KMS-11 (cell line): Measurements from ENCODE around the gene WNT5B.
"Not testable (repeated sequence)": the region's sequence is repeated elsewhere in the genome, so short reads cannot be mapped to it uniquely, and the experiment has no call there.

ENCODE experiments used
- H2AFZ ChIP-seq: fragments of 200-600 bp; sonication (generic); 2 replicates; pipeline ENCODE4 v1.6.1; 2016; ENCODE audit warnings: antibody characterized with exemption, mixed run types, low read depth
- H3K27ac ChIP-seq: fragments of 200-600 bp; sonication (generic); 2 replicates; pipeline ENCODE4 v1.6.1; 2016; ENCODE audit warnings: mild to moderate bottlenecking, mixed run types
- H3K27me3 ChIP-seq: fragments of 200-600 bp; sonication (generic); 2 replicates; pipeline ENCODE4 v1.6.1; 2017; ENCODE audit warnings: mild to moderate bottlenecking, low read depth, mixed run types, moderate library complexity; ENCODE audit not compliant: insufficient read depth
- H3K36me3 ChIP-seq: fragments of 200-600 bp; sonication (generic); 2 replicates; pipeline ENCODE4 v1.6.1; 2017; ENCODE audit warnings: mild to moderate bottlenecking, mixed run types; ENCODE audit not compliant: insufficient read depth
- H3K4me1 ChIP-seq: fragments of 200-600 bp; sonication (generic); 2 replicates; pipeline ENCODE4 v1.6.1; 2016; ENCODE audit warnings: mild to moderate bottlenecking, low read depth, mixed run types; ENCODE audit not compliant: poor library complexity, severe bottlenecking
- H3K4me2 ChIP-seq: fragments of 200-600 bp; sonication (generic); 2 replicates; pipeline ENCODE4 v1.7.0; 2016; ENCODE audit warnings: mild to moderate bottlenecking, mixed run types
- H3K4me3 ChIP-seq: fragments of 200-600 bp; sonication (generic); IDR thresholded peaks from 2 replicates; pipeline ENCODE4 v1.6.1; 2017; ENCODE audit warnings: low read depth, low read length, mixed read lengths; ENCODE audit not compliant: insufficient read depth
- H3K79me2 ChIP-seq: fragments of 200-600 bp; sonication (generic); 2 replicates; pipeline ENCODE4 v1.6.1; 2016; ENCODE audit warnings: low read depth, mixed run types; ENCODE audit not compliant: insufficient read depth
- H3K9ac ChIP-seq: fragments of 200-600 bp; sonication (generic); 2 replicates; pipeline ENCODE4 v1.6.1; 2016; ENCODE audit warnings: mild to moderate bottlenecking, mixed run types
- H4K20me1 ChIP-seq: fragments of 200-600 bp; sonication (generic); 2 replicates; pipeline ENCODE4 v1.6.1; 2016; ENCODE audit warnings: mild to moderate bottlenecking, mixed run types; ENCODE audit not compliant: insufficient read depth
- CTCF ChIP-seq: fragments of 200-600 bp; sonication (generic); conservative IDR thresholded peaks from 2 replicates; pipeline ENCODE4 v1.6.1; 2017; ENCODE audit warnings: low read depth, mild to moderate bottlenecking, antibody characterized with exemption, low read length, moderate library complexity, mixed read lengths

Gene WNT5B

GRCh38 chr12:1692895-1693610, 64.0 kb downstream of the WNT5B start:
- no peaks in the 10 kb centered on the region for H4K20me1 ChIP-seq
- H3K4me1 ChIP-seq, result peaks cover 23% of the 10 kb centered on the region
- H2AFZ ChIP-seq, result no peak overlapping the region
- no peak overlapping the region for H3K9ac ChIP-seq
- no peak overlapping the region; the same call in 1 of the 2 replicates for H3K4me2 ChIP-seq
- H3K4me3 ChIP-seq, result no peak overlapping the region
- H3K27ac ChIP-seq, result no peak overlapping the region
- H3K79me2 ChIP-seq, result peaks cover 37% of the 10 kb centered on the region
- no peak for TF ChIP-seq CTCF
- no peaks in the 10 kb centered on the region for H3K36me3 ChIP-seq
- H3K27me3 ChIP-seq, result no peaks in the 10 kb centered on the region

GRCh38 chr12:1695097-1695496, 66.1 kb downstream of the WNT5B start:
- not testable (repeated sequence) for H3K36me3 ChIP-seq, H3K4me3 ChIP-seq, H4K20me1 ChIP-seq, H3K9ac ChIP-seq, H3K27me3 ChIP-seq, H2AFZ ChIP-seq, H3K4me2 ChIP-seq, H3K27ac ChIP-seq
- peaks cover 54% of the 10 kb centered on the region for H3K79me2 ChIP-seq
- H3K4me1 ChIP-seq, result peaks cover 19% of the 10 kb centered on the region

GRCh38 chr12:1695886-1696670, 67.0 kb downstream of the WNT5B start:
- no peak overlapping the region for H2AFZ ChIP-seq
- TF ChIP-seq CTCF, result no peak
- no peaks in the 10 kb centered on the region for H4K20me1 ChIP-seq
- no peak overlapping the region for H3K4me3 ChIP-seq
- no peak overlapping the region for H3K9ac ChIP-seq
- H3K4me2 ChIP-seq, result no peak overlapping the region
- no peaks in the 10 kb centered on the region for H3K36me3 ChIP-seq
- H3K27ac ChIP-seq, result no peak overlapping the region
- peaks cover 62% of the 10 kb centered on the region for H3K79me2 ChIP-seq
- peaks cover 16% of the 10 kb centered on the region for H3K4me1 ChIP-seq
- no peaks in the 10 kb centered on the region for H3K27me3 ChIP-seq

- H3K79me2 ChIP-seq, result peaks cover 63% of the 10 kb centered on the region
- no peak overlapping the region for H3K9ac ChIP-seq
- H3K27me3 ChIP-seq, result no peaks in the 10 kb centered on the region
- no peak overlapping the region for H3K27ac ChIP-seq
- no peak overlapping the region for H3K4me3 ChIP-seq
- H2AFZ ChIP-seq, result no peak overlapping the region
- TF ChIP-seq CTCF, result no peak
- H3K36me3 ChIP-seq, result no peaks in the 10 kb centered on the region
- peaks cover 21% of the 10 kb centered on the region for H3K4me1 ChIP-seq
- no peak overlapping the region for H3K4me2 ChIP-seq
- H4K20me1 ChIP-seq, result no peaks in the 10 kb centered on the region
These were observed 67.8 kb downstream of the WNT5B start for GRCh38 chr12:1696800-1697199.
